Upper lobe of left lung (tissue), 4 donors: ENCODE results near the gene CDKN3.

Experiments
- CTCF ChIP-seq, 6 experiments: fragments of 450-650 bp in 4 of 6; fragments of 200-600 bp in 2 of 6; sonication (generic) in 2 of 6; IDR thresholded peaks; one replicate each; pipeline ENCODE4 v1.5.1; 2016 to 2019; ENCODE audit warnings: antibody characterized with exemption in 6 of 6
- EP300 ChIP-seq, 4 donors: sonication (generic); formaldehyde crosslinking; IDR thresholded peaks; one replicate each; pipeline ENCODE4 v1.5.1; 2017; ENCODE audit warnings: antibody characterized with exemption in 4 of 4, control low read depth in 2 of 4
- POLR2A ChIP-seq, 4 donors: fragments of 450-650 bp; IDR thresholded peaks; one replicate each; pipeline ENCODE4 v1.5.1; 2016 to 2017; ENCODE audit warnings: antibody characterized with exemption in 4 of 4, mild to moderate bottlenecking in 2 of 4

GRCh38 chr14:54394596-54394995 is 2.2 kb upstream of the CDKN3 start:
- TF ChIP-seq POLR2A (IDR thresholded peaks at IDR 0.05), result no peak
- no peak for TF ChIP-seq CTCF (IDR thresholded peaks at IDR 0.05)
- TF ChIP-seq EP300 (IDR thresholded peaks at IDR 0.05), result no peak
